OCI-LY7 (cell line): ENCODE results near the gene HIGD1C.

Source experiments
- CTCF ChIP-seq: fragments of 200-600 bp; sonication (generic); conservative IDR thresholded peaks from 2 replicates; pipeline ENCODE4 v1.5.1; 2014; ENCODE audit warnings: mild to moderate bottlenecking, antibody characterized with exemption, low read length, moderate library complexity, mixed read lengths
- EZH2phosphoT487 ChIP-seq: fragments of 200-600 bp; sonication (generic); IDR thresholded peaks from 2 replicates; pipeline ENCODE4 v1.6.1; 2018; ENCODE audit warnings: low read depth, borderline replicate concordance, mild to moderate bottlenecking, mixed run types, antibody characterized with exemption, low read length, moderate library complexity, mixed read lengths

DNA sequence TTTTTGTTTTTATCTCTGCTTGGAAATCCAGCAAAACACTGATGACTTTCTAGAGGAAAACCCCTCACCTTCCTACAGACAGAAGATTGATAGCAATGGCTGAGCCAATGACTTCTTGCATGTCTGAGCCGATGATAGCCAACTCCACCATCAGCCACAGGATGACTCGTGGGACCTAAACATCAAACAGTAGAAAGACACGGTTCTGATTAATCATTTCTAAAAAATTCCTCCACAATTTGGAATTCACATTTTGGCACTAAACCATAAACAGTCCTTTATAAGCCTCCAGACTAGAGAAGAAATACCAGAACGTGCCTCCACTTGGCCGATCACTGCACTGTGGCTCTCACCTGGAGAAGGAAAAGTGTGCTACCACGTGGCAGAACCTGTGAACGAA lies 47.9 kb downstream of the HIGD1C start:
- no peak for TF ChIP-seq CTCF
- TF ChIP-seq EZH2phosphoT487 = no peak
